Middle frontal gyrus (tissue), 1 donor: ENCODE measurements around the gene KRTAP19-8.

Experiments used
- DNase-seq: peaks from one replicate; pipeline ENCODE4 v3.0.0-alpha.2; 2015; ENCODE audit warnings: low spot score; ENCODE audit errors: extremely low spot score

KRTAP19-8 gene

GRCh38 chr21:31012133-31013089 is 25.9 kb downstream of the KRTAP19-8 start:
- no peak for DNase-seq

GRCh38 chr21:31011412-31011811 is 26.9 kb downstream of the KRTAP19-8 start:
- no peak for DNase-seq

GRCh38 chr21:31008355-31008754 is 29.9 kb downstream of the KRTAP19-8 start:
- DNase-seq, result no peak

GRCh38 chr21:31005019-31005418 is 33.3 kb downstream of the KRTAP19-8 start:
- no peak for DNase-seq

GRCh38 chr21:31003471-31003870 is 34.8 kb downstream of the KRTAP19-8 start:
- DNase-seq, result no peak

GRCh38 chr21:30997541-30997940 is 40.7 kb downstream of the KRTAP19-8 start:
- no peak for DNase-seq

- no peak for DNase-seq
Measured at GRCh38 chr21:30996728-30997127, 41.5 kb downstream of the KRTAP19-8 start.

GRCh38 chr21:30994932-30995331 is 43.3 kb downstream of the KRTAP19-8 start:
- DNase-seq, result no peak

GRCh38 chr21:30990514-30991262 is 47.6 kb downstream of the KRTAP19-8 start:
- no peak for DNase-seq

- no peak for DNase-seq
Measured at GRCh38 chr21:30988706-30989105, 49.6 kb downstream of the KRTAP19-8 start.
